Activated naive CD8-positive, alpha-beta T cell treated with anti-CD3 and anti-CD28 coated beads for 36 hours (primary cell): ENCODE data around the gene NHLRC1. TPM values are rescaled to one million over a fixed set of nuclear protein-coding genes. Genes with fewer than 3 reads are reported as not detected.

Source experiments
- DNase-seq: peaks from one replicate; pipeline ENCODE4 v3.0.0; 2021
- H3K27ac Mint-ChIP-seq: one replicate; pipeline ENCODE4 v1.8.0; 2022; ENCODE audit warnings: mild to moderate bottlenecking, moderate library complexity, mixed read lengths
- H3K27me3 Mint-ChIP-seq: one replicate; pipeline ENCODE4 v1.8.0; 2022; ENCODE audit warnings: mild to moderate bottlenecking, mixed read lengths
- H3K36me3 Mint-ChIP-seq: one replicate; pipeline ENCODE4 v1.8.0; 2021; ENCODE audit warnings: mild to moderate bottlenecking, mixed read lengths
- H3K4me1 Mint-ChIP-seq: one replicate; pipeline ENCODE4 v1.8.0; 2021; ENCODE audit warnings: mixed read lengths
- H3K4me3 Mint-ChIP-seq: one replicate; pipeline ENCODE4 v1.8.0; 2022; ENCODE audit warnings: mild to moderate bottlenecking, moderate library complexity, mixed read lengths
- H3K9me3 Mint-ChIP-seq: one replicate; pipeline ENCODE4 v1.8.0; 2022; ENCODE audit warnings: mixed read lengths
- total RNA-seq, 2 experiments: library from RNA; stranded (reverse); gene quantifications; one replicate each; pipeline ENCODE4 v1.2.3, GENCODE V29; 2021

The NHLRC1 gene
- total RNA-seq, 2 experiments from 2014 or later: 0.16 to 0.19 TPM

GRCh38 chr6:18148304-18149025 lies 26.0 kb upstream of the NHLRC1 start:
- peaks cover 12% of the 10 kb centered on the region for H3K4me1 Mint-ChIP-seq
- peaks cover 3% of the 10 kb centered on the region for H3K9me3 Mint-ChIP-seq
- no peak overlapping the region for H3K27ac Mint-ChIP-seq
- H3K36me3 Mint-ChIP-seq: peaks cover 10% of the 10 kb centered on the region
- DNase-seq: no peak
- no peak overlapping the region for H3K4me3 Mint-ChIP-seq
- no peaks in the 10 kb centered on the region for H3K27me3 Mint-ChIP-seq

- Mint-ChIP-seq H3K27ac (no peak overlapping the region), H3K27me3 (no peaks in the 10 kb centered on the region), H3K4me3 (no peak overlapping the region), H3K36me3 (peaks cover 11% of the 10 kb centered on the region), H3K4me1 (peaks cover 4% of the 10 kb centered on the region), H3K9me3 (peaks cover 2% of the 10 kb centered on the region)
- no peak for DNase-seq
These were observed 25.1 kb upstream of the NHLRC1 start for GRCh38 chr6:18147616-18148015.

GRCh38 chr6:18147160-18147559 lies 24.7 kb upstream of the NHLRC1 start:
- H3K9me3 Mint-ChIP-seq: no peaks in the 10 kb centered on the region
- H3K27ac Mint-ChIP-seq: no peak overlapping the region
- DNase-seq: no peak
- no peak overlapping the region for H3K4me3 Mint-ChIP-seq
- H3K36me3 Mint-ChIP-seq: peaks cover 11% of the 10 kb centered on the region
- no peaks in the 10 kb centered on the region for H3K4me1 Mint-ChIP-seq
- H3K27me3 Mint-ChIP-seq: no peaks in the 10 kb centered on the region

DNA sequence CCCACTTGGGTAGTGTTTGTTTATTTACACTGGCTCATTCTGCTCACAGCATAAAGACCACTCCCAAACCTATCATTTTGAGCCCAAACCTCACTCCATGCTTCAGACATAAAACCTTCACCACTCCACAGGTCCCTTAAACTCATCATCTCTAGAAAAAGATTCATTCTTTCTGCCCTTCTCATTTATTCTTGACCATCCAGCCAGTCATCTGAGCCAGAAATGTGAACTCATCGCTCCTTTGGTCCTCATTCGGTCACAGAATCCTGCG lies 20.0 kb upstream of the NHLRC1 start:
- DNase-seq: no peak
- Mint-ChIP-seq H3K4me3 (no peak overlapping the region), H3K4me1 (no peaks in the 10 kb centered on the region), H3K36me3 (peaks cover 16% of the 10 kb centered on the region), H3K27me3 (no peaks in the 10 kb centered on the region), H3K27ac (no peak overlapping the region), H3K9me3 (no peaks in the 10 kb centered on the region)

GRCh38 chr6:18141805-18142590 lies 19.5 kb upstream of the NHLRC1 start:
- H3K27ac Mint-ChIP-seq: no peak overlapping the region

GRCh38 chr6:18139935-18140621 lies 17.6 kb upstream of the NHLRC1 start:
- no peaks in the 10 kb centered on the region for H3K9me3 Mint-ChIP-seq
- H3K4me3 Mint-ChIP-seq: no peak overlapping the region
- no peak for DNase-seq
- H3K27me3 Mint-ChIP-seq: no peaks in the 10 kb centered on the region
- H3K4me1 Mint-ChIP-seq: peaks cover 3% of the 10 kb centered on the region
- no peak overlapping the region for H3K27ac Mint-ChIP-seq
- H3K36me3 Mint-ChIP-seq: peaks cover 18% of the 10 kb centered on the region

More at GRCh38 chr6:18141805-18142590, 19.5 kb upstream of the NHLRC1 start:
- H3K4me1 Mint-ChIP-seq: no peaks in the 10 kb centered on the region
- no peaks in the 10 kb centered on the region for H3K9me3 Mint-ChIP-seq
- H3K27me3 Mint-ChIP-seq: no peaks in the 10 kb centered on the region
- peaks cover 16% of the 10 kb centered on the region for H3K36me3 Mint-ChIP-seq
- H3K4me3 Mint-ChIP-seq: no peak overlapping the region
- no peak for DNase-seq

- Mint-ChIP-seq H3K4me3 (no peak overlapping the region), H3K36me3 (peaks cover 18% of the 10 kb centered on the region), H3K9me3 (no peaks in the 10 kb centered on the region), H3K27me3 (no peaks in the 10 kb centered on the region), H3K27ac (no peak overlapping the region), H3K4me1 (peaks cover 5% of the 10 kb centered on the region)
- DNase-seq: no peak
These were observed 16.4 kb upstream of the NHLRC1 start for GRCh38 chr6:18138906-18139305.

DNA sequence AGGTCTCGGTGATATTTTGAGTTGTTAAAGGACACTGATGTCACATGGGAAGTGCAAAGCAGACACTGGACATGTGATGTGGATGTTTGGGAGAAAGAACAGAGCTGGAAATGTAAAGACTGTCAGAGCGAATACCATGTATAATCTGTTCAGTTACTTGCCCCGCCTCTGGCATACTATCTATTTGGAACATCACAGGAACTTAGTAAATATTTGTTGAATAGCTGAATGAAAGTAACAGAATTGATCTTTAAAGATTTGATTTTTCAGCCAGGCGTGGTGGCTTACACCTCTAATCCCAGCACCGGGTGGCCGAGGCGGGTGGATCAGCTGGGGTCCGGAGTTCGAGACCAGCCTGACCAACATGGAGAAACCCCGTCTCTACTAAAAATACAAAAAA lies 13.8 kb upstream of the NHLRC1 start:
- Mint-ChIP-seq H3K4me1 (peaks cover 5% of the 10 kb centered on the region), H3K36me3 (peaks cover 15% of the 10 kb centered on the region), H3K9me3 (no peaks in the 10 kb centered on the region), H3K4me3 (no peak overlapping the region), H3K27ac (no peak overlapping the region), H3K27me3 (no peaks in the 10 kb centered on the region)
- DNase-seq: no peak

DNA sequence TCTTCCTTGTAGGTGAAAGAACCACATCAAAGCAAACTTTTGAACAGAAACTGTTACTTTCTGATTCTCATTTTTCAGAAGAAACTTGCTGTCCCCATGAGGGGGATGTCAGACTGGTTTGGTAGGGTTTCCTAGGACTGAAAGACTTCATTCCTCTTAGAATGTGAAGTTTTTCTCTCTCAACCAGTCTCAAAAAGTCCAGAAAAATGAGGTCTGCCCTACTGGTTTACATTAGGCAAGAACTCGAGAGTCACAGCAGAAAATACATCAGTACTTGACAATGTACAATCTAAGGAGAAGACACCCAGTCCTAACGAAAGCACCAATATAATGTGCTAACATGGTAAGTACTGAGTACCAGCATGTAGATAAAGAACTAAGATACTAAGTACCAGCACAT lies 12.7 kb upstream of the NHLRC1 start:
- Mint-ChIP-seq H3K27ac (no peak overlapping the region), H3K4me3 (no peak overlapping the region), H3K27me3 (no peaks in the 10 kb centered on the region), H3K36me3 (peaks cover 13% of the 10 kb centered on the region), H3K4me1 (peaks cover 5% of the 10 kb centered on the region), H3K9me3 (no peaks in the 10 kb centered on the region)
- no peak for DNase-seq

DNA sequence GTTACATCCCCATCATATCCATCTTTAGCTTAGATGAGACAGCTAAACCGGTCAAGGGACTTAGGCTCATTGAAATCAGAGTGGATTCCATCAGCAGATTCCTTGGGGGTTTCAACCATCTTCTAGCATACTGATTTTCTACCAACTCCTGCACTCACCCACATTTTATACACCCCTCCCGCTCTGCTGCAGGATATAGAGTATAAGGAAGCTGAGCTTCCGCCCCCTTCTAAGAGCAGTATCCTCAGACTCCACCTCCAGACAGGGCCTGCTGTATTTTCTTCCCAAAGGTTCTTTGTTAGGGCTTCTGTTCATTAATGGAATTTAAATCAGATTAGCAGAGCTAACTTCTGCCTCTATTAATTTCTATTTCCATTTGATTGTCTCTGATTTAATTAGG lies 9.9 kb upstream of the NHLRC1 start:
- Mint-ChIP-seq H3K36me3 (peaks cover 7% of the 10 kb centered on the region), H3K9me3 (no peaks in the 10 kb centered on the region), H3K27ac (no peak overlapping the region), H3K27me3 (no peaks in the 10 kb centered on the region), H3K4me3 (no peak overlapping the region), H3K4me1 (peaks cover 5% of the 10 kb centered on the region)
- DNase-seq: no peak

- peaks cover 9% of the 10 kb centered on the region for H3K27me3 Mint-ChIP-seq
- H3K9me3 Mint-ChIP-seq: no peaks in the 10 kb centered on the region
- peaks cover 11% of the 10 kb centered on the region for H3K4me1 Mint-ChIP-seq
- DNase-seq: no peak
- peaks cover 2% of the 10 kb centered on the region for H3K36me3 Mint-ChIP-seq
- no peak overlapping the region for H3K4me3 Mint-ChIP-seq
- H3K27ac Mint-ChIP-seq: no peak overlapping the region
These were observed 3.6 kb upstream of the NHLRC1 start for GRCh38 chr6:18126121-18126520.

DNA sequence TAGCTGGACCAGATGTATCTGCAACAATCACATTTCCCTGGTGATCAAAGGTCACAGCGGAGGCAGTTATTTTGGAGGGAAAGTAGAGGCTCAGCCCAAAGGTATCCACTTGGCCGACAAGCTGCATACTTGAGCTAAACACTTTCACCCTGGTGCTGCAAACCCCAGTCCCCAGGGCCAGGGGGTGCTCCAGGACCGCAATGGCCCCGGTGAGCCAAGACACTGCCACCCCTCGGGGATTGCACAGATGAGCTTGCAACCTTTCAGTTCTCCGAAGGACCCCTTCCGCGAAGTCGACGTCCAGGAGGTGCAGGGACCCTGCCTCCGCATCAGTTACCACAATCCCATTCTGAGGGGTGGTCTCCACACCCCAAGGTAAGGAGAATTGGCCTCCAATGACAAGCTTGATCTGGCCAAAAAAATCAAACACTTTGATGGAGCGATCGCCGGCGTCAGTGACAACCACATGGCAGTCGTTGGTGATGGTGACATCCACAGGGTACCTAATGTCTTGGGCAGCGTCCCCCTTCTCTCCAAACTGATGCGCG lies 823 bp downstream of the NHLRC1 start:
- H3K9me3 Mint-ChIP-seq: peaks cover 11% of the 10 kb centered on the region
- peaks cover 10% of the 10 kb centered on the region for H3K36me3 Mint-ChIP-seq
- peaks cover 11% of the 10 kb centered on the region for H3K4me1 Mint-ChIP-seq
- no peak overlapping the region for H3K4me3 Mint-ChIP-seq
- no peak for DNase-seq
- no peak overlapping the region for H3K27ac Mint-ChIP-seq
- peaks cover 50% of the 10 kb centered on the region for H3K27me3 Mint-ChIP-seq

DNA sequence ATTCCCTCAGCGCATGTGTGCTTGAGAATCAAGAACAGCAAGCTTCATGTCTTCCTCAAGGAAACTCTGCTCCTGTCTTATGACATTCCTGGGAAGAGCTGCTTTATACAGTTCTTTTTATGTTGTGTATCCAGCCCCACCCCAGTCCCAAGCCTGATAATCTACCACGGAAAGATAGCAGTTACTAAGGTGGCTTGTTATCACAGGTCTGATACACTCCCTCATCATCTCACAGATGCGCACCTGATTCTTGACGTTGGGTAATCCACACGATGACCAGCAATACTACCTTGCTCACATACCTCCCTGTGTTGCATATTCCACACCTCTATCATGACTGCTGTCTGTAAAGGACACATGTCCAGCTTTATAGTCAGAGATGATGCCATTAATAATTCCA lies 3.2 kb downstream of the NHLRC1 start:
- peaks cover 60% of the 10 kb centered on the region for H3K27me3 Mint-ChIP-seq
- H3K9me3 Mint-ChIP-seq: peaks cover 16% of the 10 kb centered on the region
- DNase-seq: no peak
- H3K4me3 Mint-ChIP-seq: no peak overlapping the region
- H3K36me3 Mint-ChIP-seq: peaks cover 10% of the 10 kb centered on the region
- H3K4me1 Mint-ChIP-seq: peaks cover 23% of the 10 kb centered on the region
- H3K27ac Mint-ChIP-seq: no peak overlapping the region

DNA sequence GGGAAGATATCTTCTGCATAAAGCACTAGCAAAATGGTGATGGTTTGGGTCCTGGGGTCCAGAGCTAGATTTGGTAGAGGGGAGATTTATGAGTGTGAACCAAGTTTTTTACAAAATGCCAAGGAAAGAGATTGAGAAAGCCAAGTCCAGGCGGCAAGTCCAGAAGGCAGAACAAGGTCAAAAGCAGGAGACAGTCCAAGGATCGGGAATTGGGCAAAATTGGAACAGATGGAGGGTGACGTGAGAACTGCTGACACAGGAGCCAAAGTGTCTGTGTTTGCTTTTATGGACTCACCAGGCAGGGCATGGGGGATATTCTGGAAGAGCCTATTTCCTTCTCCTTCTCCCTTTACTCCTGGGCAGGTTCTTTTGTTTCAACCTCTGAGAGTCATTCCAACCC lies 4.1 kb downstream of the NHLRC1 start:
- peaks cover 23% of the 10 kb centered on the region for H3K4me1 Mint-ChIP-seq
- H3K36me3 Mint-ChIP-seq: peaks cover 10% of the 10 kb centered on the region
- peaks cover 68% of the 10 kb centered on the region for H3K27me3 Mint-ChIP-seq
- peaks cover 21% of the 10 kb centered on the region for H3K9me3 Mint-ChIP-seq
- DNase-seq: no peak
- no peak overlapping the region for H3K4me3 Mint-ChIP-seq
- no peak overlapping the region for H3K27ac Mint-ChIP-seq

DNA sequence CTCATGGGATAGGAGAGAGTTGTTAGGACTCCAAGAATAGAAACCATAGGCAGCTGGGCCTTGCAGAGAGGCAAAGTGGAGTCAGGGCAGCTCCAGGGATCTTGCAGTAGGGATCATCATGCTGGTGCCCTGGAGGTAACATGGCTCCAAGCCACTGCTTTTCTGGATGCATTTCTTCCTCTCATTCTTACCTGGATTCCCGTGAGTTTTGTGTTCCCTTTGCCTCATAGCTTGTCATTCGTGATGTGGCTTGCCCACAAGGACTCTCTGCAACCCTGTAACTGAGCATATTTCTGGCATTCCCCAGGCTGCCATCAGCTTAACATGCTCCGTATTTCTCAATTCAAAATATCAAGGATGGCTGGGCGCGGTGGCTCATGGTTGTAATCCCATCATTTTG lies 5.3 kb downstream of the NHLRC1 start:
- peaks cover 16% of the 10 kb centered on the region for H3K4me1 Mint-ChIP-seq
- no peak for DNase-seq
- peaks cover 8% of the 10 kb centered on the region for H3K36me3 Mint-ChIP-seq
- peaks cover 22% of the 10 kb centered on the region for H3K9me3 Mint-ChIP-seq
- no peak overlapping the region for H3K27ac Mint-ChIP-seq
- peaks cover 76% of the 10 kb centered on the region for H3K27me3 Mint-ChIP-seq
- H3K4me3 Mint-ChIP-seq: no peak overlapping the region
